ENCODE measurements around the gene USP4. TPM values are rescaled to one million over a fixed set of nuclear protein-coding genes. Genes with fewer than 3 reads are reported as not detected.
"Not testable (repeated sequence)": the region's sequence is repeated elsewhere in the genome, so short reads cannot be mapped to it uniquely, and the experiment has no call there.

USP4 gene
- total RNA-seq, 4 donors from 2014 or later = 8.1 to 29.6 (median 19.3) TPM

- H3K9me3 ChIP-seq = no peaks in the 10 kb centered on the region
- peak within 1 kb of the TSS; percentile 84 to 97 (median 90) for H3K27ac ChIP-seq
- 0% methylated on average over 1 of the region's 46 CpGs; no CpG with 5 or more reads in 1 of the 2 donors for WGBS, 2 donors
- H3K4me3 ChIP-seq = peak within 1 kb of the TSS; percentile 47 to 78 (median 72)
- peak; percentile 80 for DNase-seq
- peaks cover 20 to 64% (median 36%) of the 10 kb centered on the region in 3 donors for H3K4me1 ChIP-seq
- H3K27me3 ChIP-seq = no peaks in the 10 kb centered on the region
- peaks cover 22 to 68% (median 28%) of the 10 kb centered on the region in 3 donors for H3K36me3 ChIP-seq
- TF ChIP-seq POLR2A (IDR thresholded peaks at IDR 0.05) = peak in 3 of 4 donors; percentile 65 to 97 (median 96)
- peak in 3 of 6 experiments; percentile 9 to 29 (median 13) for TF ChIP-seq CTCF (IDR thresholded peaks at IDR 0.05)
- intact Hi-C loops (cut with DNase I) = no loop called here
Measured at GRCh38 chr3:49358217-49358883, 18.5 kb upstream of the USP4 start, which contains the start of gene GPX1. Gene GPX1, minus strand, starts transcription at chr3:49358353. Its CDS starts 75 bp downstream, at chr3:49358278.

GRCh38 chr3:49357443-49358216 lies 17.8 kb upstream of the USP4 start:
- intact Hi-C loops (cut with DNase I); H3K27me3 ChIP-seq; H3K9me3 ChIP-seq; DNase-seq: not testable (repeated sequence)
- Histone ChIP-seq H3K4me3 (peak overlapping the region; percentile 47 to 78 (median 72)), H3K4me1 (peaks cover 20 to 70% (median 43%) of the 10 kb centered on the region in 3 donors), H3K27ac (peak overlapping the region; percentile 84 to 97 (median 90)), H3K36me3 (peaks cover 19 to 61% (median 25%) of the 10 kb centered on the region in 3 donors)
- 0 to 11% methylated on average over 11 to 14 of the region's 63 CpGs for WGBS, 2 donors

- Histone ChIP-seq H3K4me1 (peaks cover 26 to 75% (median 49%) of the 10 kb centered on the region in 3 donors), H3K27ac (peak overlapping the region; percentile 84 to 97 (median 90)), H3K36me3 (peaks cover 18 to 55% (median 20%) of the 10 kb centered on the region in 3 donors), H3K4me3 (peak overlapping the region; percentile 47 to 78 (median 72))
- WGBS, 2 donors = 13 to 15% methylated on average over 7 to 10 of the region's 10 CpGs
- H3K9me3 ChIP-seq; DNase-seq; intact Hi-C loops (cut with DNase I); H3K27me3 ChIP-seq: not testable (repeated sequence)
Measured at GRCh38 chr3:49357095-49357442, 17.2 kb upstream of the USP4 start.

- WGBS, 2 donors = 72 to 75% methylated on average over 5 of the region's 5 CpGs
- Histone ChIP-seq H3K4me1 (peaks cover 25 to 87% (median 56%) of the 10 kb centered on the region in 3 donors), H3K27me3 (no peaks in the 10 kb centered on the region), H3K9me3 (no peaks in the 10 kb centered on the region), H3K4me3 (no peak overlapping the region), H3K27ac (peak overlapping the region; percentile 84 to 92 (median 88)), H3K36me3 (peaks cover 0 to 21% (median 0%) of the 10 kb centered on the region in 3 donors)
- intact Hi-C loops (cut with DNase I) = no loop called here
- no peak for TF ChIP-seq POLR2A (IDR thresholded peaks at IDR 0.05)
- TF ChIP-seq CTCF (IDR thresholded peaks at IDR 0.05) = no peak
- DNase-seq = no peak
Measured at GRCh38 chr3:49352890-49353421, 13.1 kb upstream of the USP4 start.

- no peak for DNase-seq
- Histone ChIP-seq H3K4me1 (peaks cover 29 to 85% (median 58%) of the 10 kb centered on the region in 3 donors), H3K4me3 (no peak overlapping the region), H3K27ac (peak overlapping the region; percentile 84 to 92 (median 88)), H3K9me3 (no peaks in the 10 kb centered on the region), H3K27me3 (no peaks in the 10 kb centered on the region), H3K36me3 (peaks cover 0 to 21% (median 0%) of the 10 kb centered on the region in 3 donors)
- intact Hi-C loops (cut with DNase I) = no loop called here
- TF ChIP-seq POLR2A (IDR thresholded peaks at IDR 0.05) (no peak), CTCF (IDR thresholded peaks at IDR 0.05) (no peak)
- 36 to 49% methylated on average over 2 of the region's 2 CpGs for WGBS, 2 donors
Measured at GRCh38 chr3:49352281-49352680, 12.4 kb upstream of the USP4 start.

Measured in esophagus squamous epithelium (tissue), 5 donors.